HEK293T (cell line): ENCODE results near the gene FABP6.
"Not testable (repeated sequence)": the region's sequence is repeated elsewhere in the genome, so short reads cannot be mapped to it uniquely, and the experiment has no call there.

ENCODE experiments used
- CTBP1 ChIP-seq: fragments of 450-650 bp; IDR thresholded peaks from 2 replicates; pipeline ENCODE4 v1.6.1; 2016; ENCODE audit warnings: borderline replicate concordance
- FOXM1 ChIP-seq: fragments of 450-650 bp; IDR thresholded peaks from 2 replicates; pipeline ENCODE4 v1.6.1; 2017; ENCODE audit warnings: mild to moderate bottlenecking, borderline replicate concordance
- L3MBTL2 ChIP-seq: fragments of 450-650 bp; conservative IDR thresholded peaks from 2 replicates; pipeline ENCODE4 v1.6.1; 2016; ENCODE audit warnings: mild to moderate bottlenecking
- LEF1 ChIP-seq: fragments of 450-650 bp; IDR thresholded peaks from 2 replicates; pipeline ENCODE4 v1.6.1; 2017; ENCODE audit warnings: mild to moderate bottlenecking, borderline replicate concordance
- NFRKB ChIP-seq: fragments of 450-650 bp; IDR thresholded peaks from 2 replicates; pipeline ENCODE4 v1.6.1; 2016; ENCODE audit warnings: mild to moderate bottlenecking, moderate library complexity
- SP1 ChIP-seq: fragments of 450-650 bp; IDR thresholded peaks from 2 replicates; pipeline ENCODE4 v1.6.1; 2017
- SUZ12 ChIP-seq: fragments of 450-650 bp; IDR thresholded peaks from 2 replicates; pipeline ENCODE4 v1.6.1; 2016; ENCODE audit warnings: mild to moderate bottlenecking
- TARDBP ChIP-seq: fragments of 450-650 bp; IDR thresholded peaks from 2 replicates; pipeline ENCODE4 v1.6.1; 2016
- ZNF384 ChIP-seq: fragments of 450-650 bp; IDR thresholded peaks from 2 replicates; pipeline ENCODE4 v1.6.1; 2016

DNA sequence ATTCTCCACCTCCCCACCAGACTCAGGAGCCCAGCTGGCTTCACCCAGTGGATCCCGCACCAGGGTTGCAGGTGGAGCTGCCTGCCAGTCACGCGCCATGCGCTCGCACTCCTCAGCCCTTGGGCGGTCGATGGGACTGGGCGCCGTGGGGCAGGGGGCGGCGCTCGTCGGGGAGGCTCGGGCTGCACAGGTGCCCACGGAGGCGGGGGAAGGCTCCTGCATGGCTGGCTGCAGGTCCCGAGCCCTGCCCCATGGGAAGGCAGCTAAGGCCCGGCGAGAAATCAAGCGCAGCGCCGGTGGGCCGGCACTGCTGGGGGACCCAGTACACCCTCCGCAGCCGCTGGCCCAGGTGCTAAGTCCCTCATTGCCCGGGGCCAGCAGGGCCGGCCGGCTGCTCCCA lies 35.5 kb upstream of the FABP6 start:
- TF ChIP-seq LEF1, TARDBP, SP1, ZNF384, CTBP1, NFRKB, FOXM1, L3MBTL2, SUZ12: not testable (repeated sequence)
